Fibroblast of lung (primary cell): Measurements from ENCODE around the gene LSM3. TPM values are rescaled to one million over a fixed set of nuclear protein-coding genes. Genes with fewer than 3 reads are reported as not detected.

Source experiments
- DNase-seq, 2 donors: peaks; one replicate each; pipeline versions ENCODE4 v3.0.0 to v3.0.0-alpha.2; 2010; ENCODE audit warnings: low read depth in 2 of 2
- H2AFZ ChIP-seq: 2 replicates; pipeline ENCODE4 v1.5.1; 2012; ENCODE audit warnings: low read length, control low read depth, inconsistent platforms
- H3K27ac ChIP-seq: 2 replicates; pipeline ENCODE4 v1.5.1; 2011; ENCODE audit warnings: low read length, control low read depth; ENCODE audit not compliant: insufficient read depth
- H3K27me3 ChIP-seq: 2 replicates; pipeline ENCODE4 v1.5.1; 2011; ENCODE audit warnings: mild to moderate bottlenecking, low read length; ENCODE audit not compliant: control insufficient read depth, insufficient read depth
- H3K36me3 ChIP-seq: 2 replicates; pipeline ENCODE4 v1.5.1; 2011; ENCODE audit warnings: low read length; ENCODE audit not compliant: control insufficient read depth, insufficient read depth
- H3K4me1 ChIP-seq: 2 replicates; pipeline ENCODE4 v1.5.1; 2011; ENCODE audit warnings: low read length; ENCODE audit not compliant: control insufficient read depth, insufficient read depth; ENCODE audit errors: extremely low read depth
- H3K4me2 ChIP-seq: 2 replicates; pipeline ENCODE4 v1.5.1; 2011; ENCODE audit warnings: low read length, control low read depth; ENCODE audit not compliant: insufficient read depth; ENCODE audit errors: extremely low read depth
- H3K4me3 ChIP-seq, 4 experiments: fragments of 200-600 bp in 1 of 4; sonication (generic) in 1 of 4; replicated peaks in 1 of 4; 2 replicates each; pipeline ENCODE4 v1.5.1; 2011 to 2016; ENCODE audit warnings: low read length in 4 of 4, low read depth in 3 of 4, mild to moderate bottlenecking in 3 of 4, control low read depth in 2 of 4, inconsistent platforms in 1 of 4, mixed read lengths in 1 of 4; ENCODE audit not compliant: insufficient read depth in 1 of 4; ENCODE audit errors: control extremely low read depth in 1 of 4
- H3K79me2 ChIP-seq: 2 replicates; pipeline ENCODE4 v1.5.1; 2012; ENCODE audit warnings: mild to moderate bottlenecking, low read length, inconsistent platforms; ENCODE audit not compliant: control insufficient read depth, insufficient read depth
- H3K9ac ChIP-seq: 2 replicates; pipeline ENCODE4 v1.5.1; 2011; ENCODE audit warnings: mild to moderate bottlenecking, low read length, control low read depth; ENCODE audit not compliant: insufficient read depth
- H3K9me3 ChIP-seq: 2 replicates; pipeline ENCODE4 v1.5.1; 2012; ENCODE audit warnings: low read depth, low read length; ENCODE audit not compliant: control insufficient read depth, insufficient read depth
- H4K20me1 ChIP-seq: 2 replicates; pipeline ENCODE4 v1.5.1; 2011; ENCODE audit warnings: low read length; ENCODE audit not compliant: control insufficient read depth, insufficient read depth; ENCODE audit errors: extremely low read depth
- CTCF ChIP-seq, 2 donors: IDR thresholded peaks in 1 of 2; conservative IDR thresholded peaks in 1 of 2; 1 replicate in 1 of 2; 2 replicates in 1 of 2; pipeline ENCODE4 v1.5.1; 2011 to 2012; ENCODE audit warnings: low read length in 2 of 2, control low read depth in 1 of 2, inconsistent platforms in 1 of 2, low read depth in 1 of 2, mild to moderate bottlenecking in 1 of 2
- EZH2 ChIP-seq: IDR thresholded peaks from 2 replicates; pipeline ENCODE4 v1.5.1; 2012; ENCODE audit warnings: low read length, control low read depth, mild to moderate bottlenecking; ENCODE audit errors: missing control alignments
- polyA plus RNA-seq, 2 donors: library from polyadenylated mRNA; depleted of rRNA in 1 of 2; stranded (reverse) in 1 of 2; unstranded in 1 of 2; fragments of >200 nt; gene quantifications; 2 replicates each; pipeline ENCODE4 v1.2.1, GENCODE V29; 2011 to 2012; ENCODE audit warnings: missing spikeins in 1 of 2
- total RNA-seq: library from RNA; depleted of rRNA; stranded (reverse); fragments of >200 nt; gene quantifications from 2 replicates; pipeline ENCODE4 v1.2.1, GENCODE V29; 2014

LSM3 gene
- total and polyA plus RNA-seq, 2 donors (not counting 1 experiment from before 2014, with no cell fraction given), result 5.1 to 14.9 TPM

- H2AFZ ChIP-seq, result no peak overlapping the region
- no peaks in the 10 kb centered on the region for H3K4me1 ChIP-seq
- H3K36me3 ChIP-seq, result no peaks in the 10 kb centered on the region
- H3K27me3 ChIP-seq, result peaks cover 3% of the 10 kb centered on the region
- TF ChIP-seq EZH2, result no peak
- no peak for TF ChIP-seq CTCF (conservative IDR thresholded peaks at IDR 0.05 in 1 of 2, IDR thresholded peaks at IDR 0.05 in 1 of 2; ENCODE audit: low read depth in 1 of 2, low read length in 2 of 2)
- no peak for DNase-seq
- H3K4me3 ChIP-seq, result no peak overlapping the region
- H3K4me2 ChIP-seq, result no peak overlapping the region
- no peaks in the 10 kb centered on the region for H3K9me3 ChIP-seq
- H3K27ac ChIP-seq, result no peak overlapping the region
- no peak overlapping the region for H3K9ac ChIP-seq
- H4K20me1 ChIP-seq, result no peaks in the 10 kb centered on the region
- no peaks in the 10 kb centered on the region for H3K79me2 ChIP-seq
Observed at GRCh38 chr3:14241716-14242115, 63.1 kb downstream of the LSM3 start.

GRCh38 chr3:14242490-14243311, 64.1 kb downstream of the LSM3 start:
- no peak overlapping the region for H2AFZ ChIP-seq
- no peaks in the 10 kb centered on the region for H3K79me2 ChIP-seq
- no peak overlapping the region for H3K4me2 ChIP-seq
- H3K36me3 ChIP-seq, result no peaks in the 10 kb centered on the region
- H3K9ac ChIP-seq, result no peak overlapping the region
- H3K27ac ChIP-seq, result no peak overlapping the region
- TF ChIP-seq EZH2, result no peak
- no peak for TF ChIP-seq CTCF (conservative IDR thresholded peaks at IDR 0.05 in 1 of 2, IDR thresholded peaks at IDR 0.05 in 1 of 2; ENCODE audit: low read depth in 1 of 2, low read length in 2 of 2)
- no peaks in the 10 kb centered on the region for H4K20me1 ChIP-seq
- no peak for DNase-seq
- peaks cover 3% of the 10 kb centered on the region for H3K27me3 ChIP-seq
- H3K4me3 ChIP-seq, result no peak overlapping the region
- no peaks in the 10 kb centered on the region for H3K9me3 ChIP-seq
- no peaks in the 10 kb centered on the region for H3K4me1 ChIP-seq

- no peak for DNase-seq
- H3K4me2 ChIP-seq, result no peak overlapping the region
Observed at GRCh38 chr3:14243782-14244181, 65.2 kb downstream of the LSM3 start.

More at GRCh38 chr3:14243782-14244181, 65.2 kb downstream of the LSM3 start:
- H3K36me3 ChIP-seq, result no peaks in the 10 kb centered on the region
- TF ChIP-seq EZH2 (no peak), CTCF (conservative IDR thresholded peaks at IDR 0.05 in 1 of 2, IDR thresholded peaks at IDR 0.05 in 1 of 2; ENCODE audit: low read depth in 1 of 2, low read length in 2 of 2) (no peak)
- H3K27ac ChIP-seq, result no peak overlapping the region
- H3K27me3 ChIP-seq, result peaks cover 3% of the 10 kb centered on the region
- no peaks in the 10 kb centered on the region for H3K4me1 ChIP-seq
- no peak overlapping the region for H3K9ac ChIP-seq
- no peak overlapping the region for H2AFZ ChIP-seq
- H4K20me1 ChIP-seq, result no peaks in the 10 kb centered on the region
- no peaks in the 10 kb centered on the region for H3K9me3 ChIP-seq
- no peaks in the 10 kb centered on the region for H3K79me2 ChIP-seq
- no peak overlapping the region for H3K4me3 ChIP-seq
